H1 (cell line): Measurements from ENCODE around the gene SLC19A1. TPM values are rescaled to one million over a fixed set of nuclear protein-coding genes. Genes with fewer than 3 reads are reported as not detected.

Experiments used
- CHD7 ChIP-seq: fragments of 300-600 bp; sonication (generic); IDR thresholded peaks from 2 replicates; pipeline ENCODE4 v1.7.1; 2012; ENCODE audit warnings: low read length, moderate library complexity, mild to moderate bottlenecking, inconsistent platforms; ENCODE audit not compliant: insufficient replicate concordance
- polyA plus RNA-seq, 7 experiments: library from polyadenylated mRNA; depleted of rRNA in 3 of 7; stranded (reverse) in 5 of 7; unstranded in 2 of 7; fragments of >200 nt in 5 of 7; fragments of 200-250 nt in 2 of 7; gene quantifications; 1 replicate in 5 of 7; 2 replicates in 1 of 7; 4 replicates in 1 of 7; pipeline versions ENCODE4 v1.2.1 to v1.2.3, GENCODE V29; 2011 to 2013; ENCODE audit warnings: missing spikeins in 2 of 7, mixed read lengths in 2 of 7
- total RNA-seq: library from RNA; stranded (reverse); fragmentation: NEBNext Ultra II Directional; extraction: Animal tissue kit (Norgen Biotek cat#: 25700); gene quantifications from 2 replicates; pipeline ENCODE4 v1.2.1, GENCODE V29; 2021

The SLC19A1 gene
- total and polyA plus RNA-seq, 2 of the 8 experiments (the other 6 are each of a cell fraction or from before 2014, with no cell fraction given), result 31.6 to 43.8 TPM

- no peak for TF ChIP-seq CHD7
Measured at GRCh38 chr21:45465611-45466329, 76.5 kb downstream of the SLC19A1 start (continued).
